ENCODE data around the gene SNED1.

SNED1 gene

GRCh38 chr2:241070361-241070760 is 71.9 kb downstream of the SNED1 start:
- no peak for DNase-seq

DNA sequence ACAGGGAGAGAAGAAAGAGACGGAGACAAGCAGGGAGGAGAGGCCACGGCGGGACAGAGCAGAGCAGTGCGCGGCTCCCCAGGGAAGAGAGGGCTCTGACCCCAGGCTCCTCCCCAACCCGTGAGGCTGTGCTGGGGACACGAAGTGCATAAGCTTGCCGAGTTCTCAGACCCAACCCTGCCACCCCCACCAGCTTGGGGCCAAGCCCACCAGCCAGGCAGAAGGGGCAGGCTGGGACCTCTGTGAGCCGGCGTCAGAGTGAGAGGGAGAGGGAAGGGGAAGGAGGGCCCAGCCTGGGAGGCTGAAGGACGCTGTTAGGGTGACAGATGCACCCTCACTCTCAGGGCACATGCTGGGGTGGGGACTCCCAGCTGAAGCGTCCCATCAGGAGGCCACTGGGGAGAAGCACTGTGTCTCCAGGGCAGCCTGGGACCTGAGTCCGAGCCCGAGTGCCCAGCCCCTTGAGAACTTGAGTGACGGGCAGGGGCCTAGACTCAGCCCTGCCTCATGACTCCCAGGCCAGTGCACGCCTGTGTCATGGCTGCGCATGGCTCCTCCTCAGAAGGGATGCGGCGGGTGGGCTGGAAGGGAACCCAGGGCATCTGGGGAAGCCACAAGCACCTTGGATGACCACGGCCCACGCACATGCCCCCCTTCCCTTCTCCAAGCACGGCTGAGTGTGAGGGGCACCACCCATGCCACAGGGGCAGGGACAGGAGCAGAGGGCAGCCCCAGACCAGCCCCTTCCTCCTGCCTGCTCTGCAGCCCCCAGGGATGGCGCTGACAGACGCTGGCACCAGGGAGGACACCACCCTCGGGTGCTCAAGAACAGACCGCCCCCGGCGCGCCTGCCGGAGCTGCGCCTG is 72.6 kb downstream of the SNED1 start:
- DNase-seq = no peak

GRCh38 chr2:241071677-241072111 is 73.3 kb downstream of the SNED1 start:
- DNase-seq = no peak

DNA sequence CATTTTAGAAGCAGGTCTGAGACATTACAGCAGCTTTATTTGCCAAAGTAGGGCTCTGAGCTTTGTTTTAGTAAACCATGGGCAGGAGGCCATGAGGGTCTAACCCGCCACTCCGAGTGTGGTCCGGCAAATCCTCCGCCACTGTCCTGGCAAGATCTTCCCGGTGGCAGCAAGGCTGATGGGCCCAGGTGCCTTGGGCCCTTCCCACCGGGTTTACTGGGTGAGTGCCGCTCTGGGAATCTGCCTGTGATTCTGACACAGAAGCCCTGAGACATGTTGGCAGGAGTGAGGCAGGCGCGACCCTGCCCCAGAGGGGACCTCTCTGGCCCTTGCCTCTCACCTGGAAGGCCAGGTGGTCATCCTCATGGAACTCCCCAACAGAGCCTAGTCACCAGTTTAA is 73.7 kb downstream of the SNED1 start:
- no peak for DNase-seq

- no peak for DNase-seq
Observed at GRCh38 chr2:241072553-241073165, 74.2 kb downstream of the SNED1 start.

GRCh38 chr2:241073166-241074064 is 75.0 kb downstream of the SNED1 start:
- DNase-seq = no peak

- DNase-seq = peak in 1 of 2 experiments; percentile 25
Observed at GRCh38 chr2:241074065-241074818, 75.8 kb downstream of the SNED1 start.

- no peak for DNase-seq
Observed at GRCh38 chr2:241074901-241075540, 76.6 kb downstream of the SNED1 start.

GRCh38 chr2:241080405-241081189 is 82.2 kb downstream of the SNED1 start:
- no peak for DNase-seq

DNA sequence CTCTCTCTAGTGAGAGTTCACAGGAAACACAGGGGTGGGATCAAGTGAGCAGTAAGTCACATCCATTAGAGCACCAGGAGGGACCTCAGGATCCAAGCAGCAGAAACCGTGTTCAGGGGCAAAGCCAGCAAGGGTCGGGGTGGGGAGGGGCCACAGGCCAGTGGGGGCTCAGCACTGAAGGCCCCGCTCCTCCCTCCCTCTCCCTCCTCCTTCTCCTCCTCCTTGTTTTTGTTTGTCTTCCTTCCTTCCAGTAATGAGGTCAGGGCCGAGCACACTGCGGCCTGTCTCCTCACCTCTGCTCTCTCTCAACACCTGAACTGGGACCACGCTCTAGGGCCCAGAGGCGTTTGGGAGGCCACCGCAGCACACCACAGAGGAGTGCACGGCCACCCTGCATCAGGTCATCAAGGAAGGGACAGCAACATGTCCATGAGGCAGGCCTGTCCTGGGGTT is 82.8 kb downstream of the SNED1 start:
- DNase-seq = no peak

GRCh38 chr2:241081643-241082340 is 83.4 kb downstream of the SNED1 start:
- DNase-seq = no peak

DNA sequence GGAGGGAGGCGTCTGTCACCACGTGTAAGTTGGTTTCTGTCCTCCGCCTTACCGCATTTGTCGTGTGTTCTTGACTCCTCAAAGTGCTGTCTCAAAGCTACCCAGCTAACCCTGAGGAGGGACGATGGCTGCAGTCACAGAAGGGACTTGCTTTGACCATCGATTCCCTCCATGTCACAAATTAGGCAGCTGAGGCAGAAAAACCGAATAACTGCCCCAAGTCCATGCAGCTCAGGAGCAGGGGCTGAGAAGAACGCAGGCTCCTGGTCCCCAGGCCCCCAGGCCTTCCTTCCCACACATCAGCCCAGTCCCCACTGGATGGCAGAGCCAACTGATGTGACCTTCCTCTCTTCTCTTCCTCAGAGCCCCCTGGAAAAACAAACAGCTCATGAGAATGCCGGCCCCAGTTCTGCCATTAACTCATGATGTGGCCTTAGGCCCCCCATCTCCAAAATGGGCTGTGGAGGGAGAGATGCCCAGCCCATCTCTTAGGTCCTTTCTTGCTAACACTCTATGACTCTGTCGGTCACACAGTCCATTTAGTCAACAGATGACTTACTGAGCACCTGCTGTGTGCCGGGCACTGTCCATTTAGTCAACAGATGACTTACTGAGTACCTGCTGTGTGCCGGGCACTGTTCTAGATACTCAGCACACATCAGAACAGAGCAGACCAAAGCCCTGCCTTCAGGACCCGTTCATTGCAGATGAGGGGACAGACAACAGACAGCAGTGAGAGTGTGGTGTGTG is 84.1 kb downstream of the SNED1 start:
- no peak for DNase-seq

DNA sequence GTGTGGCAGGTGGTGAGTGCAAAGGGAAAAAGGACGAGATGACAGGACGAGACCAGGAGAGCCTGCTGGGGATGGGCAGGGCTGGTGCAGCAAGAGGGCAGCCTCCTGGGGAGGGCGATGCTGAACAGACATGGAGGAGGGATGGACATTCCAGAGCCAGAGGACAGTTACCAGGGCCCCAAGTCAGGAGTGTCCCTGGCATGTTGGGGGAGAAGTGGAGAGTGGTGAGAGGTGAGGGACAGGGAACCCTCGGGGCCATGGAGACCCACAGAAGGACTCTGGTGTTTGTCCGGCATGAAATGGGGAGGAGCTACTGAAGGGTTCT is 84.6 kb downstream of the SNED1 start:
- DNase-seq = no peak

DNA sequence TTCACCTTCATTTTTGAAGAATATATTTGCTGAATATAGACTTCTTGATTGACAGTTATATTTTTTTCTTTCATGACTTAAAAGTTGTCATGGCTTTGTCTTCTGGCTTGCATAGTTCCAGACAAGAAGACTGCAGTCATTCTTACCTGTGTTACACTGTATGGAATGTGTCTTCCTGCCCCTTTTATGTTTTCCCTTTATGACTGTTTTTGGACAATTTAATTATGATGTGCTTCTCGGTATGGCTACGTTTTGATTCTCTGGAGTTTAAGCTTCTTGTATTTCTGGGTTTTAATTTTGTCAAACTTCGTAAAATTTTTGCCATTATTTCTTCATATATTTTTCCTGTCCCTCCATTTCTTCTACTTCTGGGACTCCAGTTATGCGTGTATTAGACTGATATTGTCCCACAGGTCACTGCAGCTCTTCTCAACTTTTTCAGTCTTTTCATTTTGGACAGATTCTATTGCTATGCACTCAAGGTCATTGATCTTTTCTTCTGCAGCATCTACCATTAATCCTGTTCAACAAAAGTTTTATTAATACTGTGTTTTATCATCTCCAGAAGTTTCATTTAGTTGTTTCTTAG is 86.5 kb downstream of the SNED1 start:
- DNase-seq = no peak

- DNase-seq = no peak
Observed at GRCh38 chr2:241087420-241088268, 89.2 kb downstream of the SNED1 start.

DNA sequence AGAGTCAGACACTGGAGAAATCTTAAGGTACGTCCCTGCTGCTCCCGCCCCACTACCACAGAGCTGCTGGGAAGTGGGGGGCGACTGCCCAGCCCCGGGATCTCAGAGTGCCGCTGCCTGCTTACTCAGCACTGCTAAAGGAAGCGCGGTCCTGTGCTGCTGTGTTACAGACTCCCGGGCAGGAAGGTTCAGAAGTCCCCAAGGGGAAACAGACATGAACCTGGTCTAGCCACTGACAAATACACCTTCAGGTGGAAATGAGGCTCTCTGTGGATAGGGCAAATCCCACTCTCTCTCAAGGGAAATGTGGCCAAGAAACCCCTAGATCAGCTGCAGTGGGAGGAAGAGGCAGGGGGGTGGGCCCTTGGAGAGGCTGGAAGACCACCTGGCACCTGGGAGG is 90.0 kb downstream of the SNED1 start:
- DNase-seq = no peak

DNA sequence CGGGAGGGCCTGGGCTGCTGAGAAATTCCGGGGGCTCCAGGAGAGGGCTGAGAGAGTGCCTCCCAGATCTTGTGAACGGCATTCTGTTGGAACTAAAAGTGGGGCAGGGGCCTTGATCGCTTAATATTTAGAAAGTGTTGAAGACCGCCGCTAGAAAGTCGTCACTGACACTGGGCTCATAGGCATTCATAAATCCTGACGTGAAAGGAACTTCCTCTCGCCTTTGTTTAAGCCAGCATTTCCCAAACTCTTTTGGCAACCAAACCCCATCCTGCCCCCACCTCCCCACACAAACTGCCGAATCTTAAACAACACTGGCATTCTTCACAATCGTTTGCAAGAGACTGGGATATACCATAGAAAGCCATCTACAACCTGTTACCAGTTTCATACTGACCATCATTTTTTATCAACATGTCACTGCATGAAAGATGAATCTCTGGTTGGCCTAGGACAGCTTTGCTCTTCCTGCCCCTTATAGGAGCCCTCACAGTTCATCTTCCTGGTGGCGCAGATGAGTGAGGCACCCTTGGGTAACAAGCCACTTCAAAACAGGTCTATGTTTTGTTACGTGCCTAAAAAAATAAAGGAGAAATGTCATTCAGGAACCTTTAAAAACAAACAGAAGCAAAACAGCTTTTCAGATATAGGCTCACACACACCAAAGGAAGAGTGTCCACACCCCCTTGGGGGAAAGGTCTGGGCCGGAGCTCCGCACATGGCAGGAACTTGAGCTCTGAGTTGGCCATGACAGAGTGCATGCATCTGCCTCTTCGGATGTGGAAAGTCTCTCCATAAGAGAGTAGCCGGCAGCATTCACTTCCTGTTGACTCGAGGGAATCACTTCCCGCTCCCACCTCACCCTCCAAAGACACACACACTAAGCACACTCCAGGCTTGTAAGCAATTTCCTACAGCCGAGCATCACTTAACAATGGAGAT is 90.6 kb downstream of the SNED1 start:
- no peak for DNase-seq

Measured in NCI-H526 (cell line).